AG04450 (cell line): ENCODE data around the gene HAL. TPM values are rescaled to one million over a fixed set of nuclear protein-coding genes. Genes with fewer than 3 reads are reported as not detected.
"Not testable (repeated sequence)": the region's sequence is repeated elsewhere in the genome, so short reads cannot be mapped to it uniquely, and the experiment has no call there.

Experiments used
- CTCF ChIA-PET: fragments of 300-600, 350-600 bp; formaldehyde crosslinking; extraction: SDS; loops from one replicate; lab custom pipeline; 2022; ENCODE audit warnings: antibody characterized with exemption, inconsistent platforms; lab: Charles Lee
- POLR2A ChIA-PET: fragments of 350-600 bp; formaldehyde crosslinking; extraction: SDS; loops from one replicate; lab custom pipeline; 2021; ENCODE audit warnings: antibody characterized with exemption, inconsistent platforms; lab: Yijun Ruan, JAX
- DNase-seq: peaks from one replicate; pipeline ENCODE4 v3.0.0-alpha.2; 2011; ENCODE audit warnings: low read depth, low spot score
- H3K27ac ChIP-seq: one replicate; pipeline ENCODE4 v1.5.1; 2012; ENCODE audit warnings: low read depth, low read length, control low read depth
- H3K27me3 ChIP-seq: one replicate; pipeline ENCODE4 v1.6.0; 2012; ENCODE audit warnings: low read length; ENCODE audit not compliant: control insufficient read depth, insufficient read depth
- H3K4me3 ChIP-seq: 2 replicates; pipeline ENCODE4 v1.5.1; 2011; ENCODE audit warnings: mild to moderate bottlenecking, low read depth, low read length, control low read depth
- H3K9me3 ChIP-seq: 2 replicates; pipeline ENCODE4 v1.5.1; 2012; ENCODE audit warnings: low read length; ENCODE audit not compliant: control insufficient read depth, insufficient read depth
- CTCF ChIP-seq: IDR thresholded peaks from 2 replicates; pipeline ENCODE4 v1.5.1; 2011; ENCODE audit warnings: low read depth, low read length, control low read depth, inconsistent platforms
- polyA plus RNA-seq: library from polyadenylated mRNA; depleted of rRNA; stranded (reverse); fragments of >200 nt; gene quantifications from 2 replicates; pipeline ENCODE4 v1.2.3, GENCODE V29; 2011

The HAL gene
- polyA plus RNA-seq, 1 experiment, result 0.02 TPM

- no peak overlapping the region for H3K4me3 ChIP-seq
- peaks cover 3% of the 10 kb centered on the region for H3K27me3 ChIP-seq
- ChIA-PET POLR2A (no interaction called here), CTCF (no interaction called here)
- TF ChIP-seq CTCF, result no peak
- no peak for DNase-seq
- peaks cover 3% of the 10 kb centered on the region; the same call in 1 of the 2 replicates for H3K9me3 ChIP-seq
- H3K27ac ChIP-seq, result no peak overlapping the region
Measured at GRCh38 chr12:95974358-95974757, 21.8 kb downstream of the HAL start.

DNA sequence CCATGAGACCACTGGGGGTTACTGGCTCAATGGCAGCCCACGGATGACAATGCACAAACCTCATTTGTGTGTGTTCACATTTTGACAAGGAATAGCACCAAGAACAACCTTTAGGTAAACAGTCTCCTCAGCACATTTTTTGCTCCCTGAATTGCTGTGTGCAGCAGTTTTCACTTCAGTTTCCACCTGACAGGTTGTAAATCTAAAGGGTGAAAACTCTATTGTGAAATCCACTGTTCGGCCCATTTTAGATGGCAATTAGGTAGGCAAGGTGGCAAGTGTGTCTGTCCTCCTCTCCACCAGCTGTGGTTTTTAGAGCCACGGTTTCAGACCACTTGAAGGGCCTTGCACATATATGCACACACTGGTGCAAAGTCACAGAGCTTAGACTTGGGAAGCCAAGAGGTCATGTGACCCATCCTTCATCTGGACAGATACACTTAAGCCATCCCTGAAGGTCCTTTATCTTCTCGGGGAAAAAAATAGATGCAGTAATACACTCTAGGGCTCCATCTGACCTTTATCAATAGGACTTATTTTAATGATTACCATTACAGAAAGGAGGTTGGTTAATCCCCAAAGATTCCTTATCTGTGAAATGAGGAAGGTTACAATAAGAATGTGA, 23.2 kb downstream of the HAL start:
- no peak for TF ChIP-seq CTCF
- Histone ChIP-seq H3K4me3 (no peak overlapping the region), H3K9me3 (peaks cover 3% of the 10 kb centered on the region; the same call in 1 of the 2 replicates), H3K27ac (no peak overlapping the region), H3K27me3 (peaks cover 3% of the 10 kb centered on the region)
- POLR2A ChIA-PET, result no interaction called here
- DNase-seq, result no peak
- CTCF ChIA-PET, result interaction anchor here (0.6 to 0.7 kb wide), 3 partner anchors 24 to 32 kb away, joined by 3 to 5 read pairs (median 3); no protein-coding TSS in a partner anchor

GRCh38 chr12:95970905-95971304, 25.2 kb downstream of the HAL start:
- DNase-seq, result no peak
- H3K9me3 ChIP-seq, result no peaks in the 10 kb centered on the region
- no peak for TF ChIP-seq CTCF
- no peaks in the 10 kb centered on the region for H3K27me3 ChIP-seq
- CTCF ChIA-PET, result interaction anchor here (0.6 kb wide), 1 partner anchor 12 kb away, joined by 3 read pairs; no protein-coding TSS in a partner anchor
- POLR2A ChIA-PET, result no interaction called here
- H3K4me3 ChIP-seq, result no peak overlapping the region
- H3K27ac ChIP-seq, result no peak overlapping the region

DNA sequence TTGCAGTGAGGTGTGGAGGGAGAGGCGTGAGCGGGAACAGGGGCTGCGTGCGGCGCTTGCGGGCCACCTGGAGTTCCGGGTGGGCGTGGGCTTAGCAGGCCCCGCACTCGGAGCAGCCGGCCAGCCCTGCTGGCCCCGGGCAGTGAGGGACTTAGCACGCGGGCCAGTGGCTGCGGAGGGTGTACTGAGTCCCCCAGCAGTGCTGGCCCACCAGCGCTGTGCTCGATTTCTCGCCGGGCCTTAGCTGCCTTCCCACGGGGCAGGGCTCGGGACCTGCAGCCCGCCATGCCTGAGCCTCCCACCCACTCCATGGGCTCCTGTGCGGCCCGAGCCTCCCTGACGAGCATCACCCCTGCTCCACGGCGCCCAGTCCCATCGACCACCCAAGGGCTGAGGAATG, 27.0 kb downstream of the HAL start:
- CTCF ChIA-PET, POLR2A ChIA-PET, DNase-seq, H3K4me3 ChIP-seq, H3K9me3 ChIP-seq, H3K27ac ChIP-seq, H3K27me3 ChIP-seq: not testable (repeated sequence)

DNA sequence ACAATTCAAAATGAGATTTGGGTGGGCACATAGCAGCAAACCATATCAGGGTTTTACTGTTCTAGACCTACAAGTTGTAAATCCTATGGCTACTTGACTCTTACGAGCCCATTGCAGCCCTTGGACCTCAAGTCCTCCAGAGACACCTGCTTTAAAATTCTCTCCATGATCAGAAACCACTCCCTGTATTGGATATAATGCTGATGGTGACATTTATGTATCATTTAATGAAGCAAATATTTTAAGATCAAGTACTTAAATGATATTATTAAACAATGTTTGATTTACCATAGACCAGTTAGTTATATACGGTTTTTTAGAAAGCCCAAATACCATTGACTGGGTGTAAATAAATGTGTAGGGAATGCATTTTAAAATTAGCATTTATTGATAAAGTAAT, 28.8 kb downstream of the HAL start:
- no peak overlapping the region for H3K27ac ChIP-seq
- CTCF ChIA-PET, result interaction anchor here (0.7 to 0.8 kb wide), 2 partner anchors 8 to 32 kb away, joined by 3 to 10 read pairs; no protein-coding TSS in a partner anchor
- TF ChIP-seq CTCF, result no peak
- POLR2A ChIA-PET, result no interaction called here
- H3K9me3 ChIP-seq, result no peaks in the 10 kb centered on the region
- peaks cover 5% of the 10 kb centered on the region for H3K27me3 ChIP-seq
- DNase-seq, result no peak
- H3K4me3 ChIP-seq, result no peak overlapping the region
